Measurements from ENCODE around the gene FHL3. TPM values are rescaled to one million over a fixed set of nuclear protein-coding genes. Genes with fewer than 3 reads are reported as not detected.

FHL3 gene
- total and polyA plus RNA-seq, 2 donors (not counting 1 experiment from before 2014, with no cell fraction given) = 0.15 to 2.2 TPM

GRCh38 chr1:37951783-37952624 is 53.3 kb downstream of the FHL3 start:
- H3K4me1 Mint-ChIP-seq = peaks cover 6% of the 10 kb centered on the region
- H2AFZ ChIP-seq (ENCODE audit: insufficient read depth, low read depth, low read length, poor library complexity, severe bottlenecking) = no peak overlapping the region
- ChIA-PET POLR2A (no interaction called here), CTCF (no interaction called here)
- peaks cover 0 to 5% of the 10 kb centered on the region in 2 experiments for H3K36me3 ChIP-seq (replicated peaks in 1 of 2; ENCODE audit: control extremely low read depth in 1 of 2, control insufficient read depth in 1 of 2, extremely low read depth in 1 of 2, insufficient read depth in 2 of 2, low read length in 1 of 2)
- no peak overlapping the region for H3K4me3 ChIP-seq (ENCODE audit: control extremely low read depth in 1 of 5, extremely low read depth in 1 of 5, insufficient read depth in 1 of 5, low read depth in 2 of 5, low read length in 4 of 5)
- H3K9ac ChIP-seq (ENCODE audit: low read length) = no peak overlapping the region
- no peaks in the 10 kb centered on the region for H4K20me1 ChIP-seq (ENCODE audit: control insufficient read depth, insufficient read depth, low read length, poor library complexity, severe bottlenecking)
- peaks cover 5 to 7% of the 10 kb centered on the region in 2 donors for H3K4me1 ChIP-seq (ENCODE audit: control insufficient read depth in 2 of 2, insufficient read depth in 2 of 2, low read length in 2 of 2)
- H3K4me2 ChIP-seq (replicated peaks; ENCODE audit: low read depth, low read length, poor library complexity, severe bottlenecking) = no peak overlapping the region
- H3K27ac Mint-ChIP-seq = no peak overlapping the region
- intact Hi-C loops (cut with micrococcal nuclease) = no loop called here
- no peaks in the 10 kb centered on the region for H3K9me3 ChIP-seq (ENCODE audit: control extremely low read depth in 1 of 3, control insufficient read depth in 2 of 3, insufficient read depth in 1 of 3, low read length in 2 of 3)
- no peak overlapping the region for H3K4me3 Mint-ChIP-seq
- 49% methylated on average over 4 of the region's 4 CpGs for WGBS (ENCODE audit: insufficient coverage)
- DNase-seq (no peak), ATAC-seq (ENCODE audit: low read depth) (no peak)
- TF ChIP-seq EZH2 (IDR thresholded peaks at IDR 0.05; ENCODE audit: borderline replicate concordance, insufficient read depth, low read depth, low read length, poor library complexity, severe bottlenecking) = no peak
- no peak for TF ChIP-seq CTCF (IDR thresholded peaks at IDR 0.05)
- H3K27me3 Mint-ChIP-seq = no peaks in the 10 kb centered on the region
- H3K27me3 ChIP-seq (replicated peaks in 1 of 4; ENCODE audit: control extremely low read depth in 1 of 4, control insufficient read depth in 3 of 4, insufficient read depth in 4 of 4, low read length in 3 of 4) = no peaks in the 10 kb centered on the region
- no peaks in the 10 kb centered on the region for H3K9me3 Mint-ChIP-seq (ENCODE audit: insufficient read depth)
- H3K27ac ChIP-seq (ENCODE audit: low read length in 2 of 2) = no peak overlapping the region
- H3K79me2 ChIP-seq (ENCODE audit: control insufficient read depth, insufficient read depth, low read length) = no peaks in the 10 kb centered on the region

- Mint-ChIP-seq H3K4me1 (peaks cover 13% of the 10 kb centered on the region), H3K9me3 (ENCODE audit: insufficient read depth) (no peaks in the 10 kb centered on the region), H3K27me3 (no peaks in the 10 kb centered on the region), H3K4me3 (no peak overlapping the region), H3K27ac (no peak overlapping the region)
- TF ChIP-seq EZH2 (IDR thresholded peaks at IDR 0.05; ENCODE audit: borderline replicate concordance, insufficient read depth, low read depth, low read length, poor library complexity, severe bottlenecking) (no peak), CTCF (IDR thresholded peaks at IDR 0.05) (no peak)
- Histone ChIP-seq H4K20me1 (ENCODE audit: control insufficient read depth, insufficient read depth, low read length, poor library complexity, severe bottlenecking) (no peaks in the 10 kb centered on the region), H3K4me2 (replicated peaks; ENCODE audit: low read depth, low read length, poor library complexity, severe bottlenecking) (no peak overlapping the region), H3K4me3 (ENCODE audit: control extremely low read depth in 1 of 5, extremely low read depth in 1 of 5, insufficient read depth in 1 of 5, low read depth in 2 of 5, low read length in 4 of 5) (no peak overlapping the region), H3K9ac (ENCODE audit: low read length) (no peak overlapping the region), H3K79me2 (ENCODE audit: control insufficient read depth, insufficient read depth, low read length) (no peaks in the 10 kb centered on the region), H3K27ac (ENCODE audit: low read length in 2 of 2) (no peak overlapping the region), H3K4me1 (ENCODE audit: control insufficient read depth in 2 of 2, insufficient read depth in 2 of 2, low read length in 2 of 2) (peaks cover 10 to 15% of the 10 kb centered on the region in 2 donors), H3K9me3 (ENCODE audit: control extremely low read depth in 1 of 3, control insufficient read depth in 2 of 3, insufficient read depth in 1 of 3, low read length in 2 of 3) (no peaks in the 10 kb centered on the region), H3K36me3 (replicated peaks in 1 of 2; ENCODE audit: control extremely low read depth in 1 of 2, control insufficient read depth in 1 of 2, extremely low read depth in 1 of 2, insufficient read depth in 2 of 2, low read length in 1 of 2) (no peaks in the 10 kb centered on the region), H2AFZ (ENCODE audit: insufficient read depth, low read depth, low read length, poor library complexity, severe bottlenecking) (no peak overlapping the region), H3K27me3 (replicated peaks in 1 of 4; ENCODE audit: control extremely low read depth in 1 of 4, control insufficient read depth in 3 of 4, insufficient read depth in 4 of 4, low read length in 3 of 4) (no peaks in the 10 kb centered on the region)
- no peak for DNase-seq
- ChIA-PET POLR2A (no interaction called here), CTCF (no interaction called here)
- WGBS (ENCODE audit: insufficient coverage) = 82% methylated on average over 9 of the region's 11 CpGs
- ATAC-seq (ENCODE audit: low read depth) = no peak
- intact Hi-C loops (cut with micrococcal nuclease) = no loop called here
Measured at GRCh38 chr1:37951041-37951782, 54.1 kb downstream of the FHL3 start.
